ENCODE results near the gene CRIM1. TPM values are rescaled to one million over a fixed set of nuclear protein-coding genes. Genes with fewer than 3 reads are reported as not detected.
A peak's percentile ranks its signal among the peaks of the same experiment; 100 is the strongest.

The CRIM1 gene
- total RNA-seq, 4 donors from 2014 or later = 71.7 to 132 (median 118) TPM

- TF ChIP-seq CTCF (IDR thresholded peaks at IDR 0.05) = no peak
- no peak for TF ChIP-seq POLR2A (IDR thresholded peaks at IDR 0.05)
- intact Hi-C loops (cut with DNase I; ENCODE audit: low total_unique reads) = no loop called here
- DNase-seq (ENCODE audit: low spot score in 2 of 2) = no peak
- 78 to 88% methylated on average over 2 of the region's 2 CpGs for WGBS, 2 donors
- no peak overlapping the region for H3K4me3 ChIP-seq (ENCODE audit: low read depth, poor library complexity, severe bottlenecking)
Observed at GRCh38 chr2:36348721-36349120, 6.9 kb upstream of the CRIM1 start.

GRCh38 chr2:36351291-36351690 lies 4.3 kb upstream of the CRIM1 start:
- DNase-seq (ENCODE audit: low spot score in 2 of 2) = no peak
- TF ChIP-seq POLR2A (IDR thresholded peaks at IDR 0.05) (no peak), CTCF (IDR thresholded peaks at IDR 0.05) (no peak)
- intact Hi-C loops (cut with DNase I; ENCODE audit: low total_unique reads) = no loop called here
- H3K4me3 ChIP-seq (ENCODE audit: low read depth, poor library complexity, severe bottlenecking) = no peak overlapping the region
- 83 to 90% methylated on average over 2 of the region's 2 CpGs for WGBS, 2 donors

- no peak for DNase-seq (ENCODE audit: low spot score in 2 of 2)
- WGBS, 2 donors = 21 to 24% methylated on average over 10 of the region's 10 CpGs
- TF ChIP-seq POLR2A (IDR thresholded peaks at IDR 0.05) = no peak
- TF ChIP-seq CTCF (IDR thresholded peaks at IDR 0.05) = no peak
- intact Hi-C loops (cut with DNase I; ENCODE audit: low total_unique reads) = no loop called here
- no peak overlapping the region for H3K4me3 ChIP-seq (ENCODE audit: low read depth, poor library complexity, severe bottlenecking)
Observed at GRCh38 chr2:36351736-36352349, 3.7 kb upstream of the CRIM1 start.

- no peak for TF ChIP-seq CTCF (IDR thresholded peaks at IDR 0.05)
- TF ChIP-seq POLR2A (IDR thresholded peaks at IDR 0.05) = no peak
- WGBS, 2 donors = 61 to 63% methylated on average over 3 of the region's 3 CpGs
- intact Hi-C loops (cut with DNase I; ENCODE audit: low total_unique reads) = no loop called here
- no peak overlapping the region for H3K4me3 ChIP-seq (ENCODE audit: low read depth, poor library complexity, severe bottlenecking)
- DNase-seq (ENCODE audit: low spot score in 2 of 2) = no peak
Observed at GRCh38 chr2:36352701-36353100, 2.9 kb upstream of the CRIM1 start.

- no peak for DNase-seq (ENCODE audit: low spot score in 2 of 2)
- H3K4me3 ChIP-seq (ENCODE audit: low read depth, poor library complexity, severe bottlenecking) = no peak overlapping the region
- TF ChIP-seq POLR2A (IDR thresholded peaks at IDR 0.05) (no peak), CTCF (IDR thresholded peaks at IDR 0.05) (no peak)
- intact Hi-C loops (cut with DNase I; ENCODE audit: low total_unique reads) = no loop called here
- 16 to 18% methylated on average over 11 of the region's 11 CpGs for WGBS, 2 donors
Observed at GRCh38 chr2:36354811-36355150, 797 bp upstream of the CRIM1 start.

DNA sequence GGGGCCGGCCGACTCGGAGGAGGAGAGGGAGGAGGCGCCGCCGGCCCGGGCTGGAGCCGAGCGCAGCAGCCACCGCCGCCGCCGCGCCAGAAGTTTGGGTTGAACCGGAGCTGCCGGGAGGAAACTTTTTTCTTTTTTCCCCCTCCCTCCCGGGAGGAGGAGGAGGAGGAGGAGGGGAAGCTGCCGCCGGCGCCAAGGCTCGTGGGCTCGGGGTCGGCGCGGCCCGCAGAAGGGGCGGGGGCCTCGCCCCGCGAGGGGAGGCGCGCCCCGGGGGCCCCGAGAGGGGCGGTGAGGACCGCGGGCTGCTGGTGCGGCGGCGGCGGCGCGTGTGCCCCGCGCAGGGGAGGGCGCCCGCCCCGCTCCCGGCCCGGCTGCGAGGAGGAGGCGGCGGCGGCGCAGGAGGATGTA lies 316 bp downstream of the CRIM1 start:
- peak overlapping the region; percentile 89 for H3K4me3 ChIP-seq (ENCODE audit: low read depth, poor library complexity, severe bottlenecking)
- 0% methylated on average over 10 to 22 of the region's 55 CpGs for WGBS, 2 donors
- intact Hi-C loops (cut with DNase I; ENCODE audit: low total_unique reads) = no loop called here
- no peak for TF ChIP-seq CTCF (IDR thresholded peaks at IDR 0.05)
- TF ChIP-seq POLR2A (IDR thresholded peaks at IDR 0.05) = no peak
- no peak for DNase-seq (ENCODE audit: low spot score in 2 of 2)

All from lower leg skin (tissue), 4 donors.